ENCODE measurements around the gene MEGF9. TPM values are rescaled to one million over a fixed set of nuclear protein-coding genes. Genes with fewer than 3 reads are reported as not detected.

MEGF9 gene
- total and polyA plus RNA-seq, 2 donors (not counting 3 experiments of a cell fraction or from before 2014, with no cell fraction given): 4.0 to 13.0 TPM

DNA sequence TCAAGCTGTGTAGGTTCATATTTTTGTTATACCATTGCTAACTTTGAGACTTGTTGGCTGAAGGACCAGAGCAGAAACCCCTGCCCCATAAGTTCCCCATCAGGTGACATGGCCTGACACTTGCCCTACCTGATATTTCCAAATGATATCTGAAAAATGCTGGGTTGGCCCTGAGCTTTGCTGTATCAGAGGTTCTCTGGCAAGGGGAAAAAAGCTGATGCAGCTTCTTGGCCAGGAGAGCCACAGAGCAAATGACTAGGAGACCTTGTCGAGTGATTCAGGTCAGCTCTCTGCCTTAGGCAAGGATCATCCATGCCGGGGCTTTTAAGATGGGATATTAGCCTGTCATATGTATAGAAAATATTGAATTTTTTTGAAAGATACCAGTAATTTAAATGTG lies 2.9 kb upstream of the MEGF9 start:
- H3K36me3 ChIP-seq (ENCODE audit: control insufficient read depth in 2 of 2, extremely low read depth in 1 of 2, insufficient read depth in 2 of 2, low read length in 2 of 2): no peaks in the 10 kb centered on the region
- POLR2A ChIA-PET: no interaction called here
- no TSS peak for BruUV-seq (replicated peaks)
- H4K20me1 ChIP-seq (replicated peaks; ENCODE audit: control insufficient read depth, extremely low read depth, insufficient read depth, low read length): no peaks in the 10 kb centered on the region
- FAIRE-seq: no peak
- peaks cover 19% of the 10 kb centered on the region for H3K4me1 ChIP-seq (ENCODE audit: control insufficient read depth, extremely low read depth, insufficient read depth, low read length)
- no peak for TF ChIP-seq POLR2A (IDR thresholded peaks at IDR 0.05; ENCODE audit: low read depth, low read length)
- TF ChIP-seq FOS (IDR thresholded peaks at IDR 0.05; ENCODE audit: borderline replicate concordance, insufficient read depth, low read length): no peak
- no peak for TF ChIP-seq GATA2 (IDR thresholded peaks at IDR 0.05; ENCODE audit: insufficient read depth, insufficient read length, low read depth, low read length)
- TF ChIP-seq EZH2 (IDR thresholded peaks at IDR 0.05; ENCODE audit: borderline replicate concordance, low read depth, low read length, severe bottlenecking): no peak
- TF ChIP-seq MYC (IDR thresholded peaks at IDR 0.05; ENCODE audit: low read depth, low read length): no peak
- TF ChIP-seq, protein P1, sequence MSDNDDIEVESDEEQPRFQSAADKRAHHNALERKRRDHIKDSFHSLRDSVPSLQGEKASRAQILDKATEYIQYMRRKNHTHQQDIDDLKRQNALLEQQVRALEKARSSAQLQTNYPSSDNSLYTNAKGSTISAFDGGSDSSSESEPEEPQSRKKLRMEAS (IDR thresholded peaks at IDR 0.05; ENCODE audit: insufficient read depth, insufficient read length): no peak
- no peak for TF ChIP-seq JUN (IDR thresholded peaks at IDR 0.05; ENCODE audit: borderline replicate concordance, insufficient read depth, insufficient read length, low read depth)
- no peak for TF ChIP-seq POLR2AphosphoS5 (IDR thresholded peaks at IDR 0.05; ENCODE audit: insufficient read depth, low read depth, low read length)
- TF ChIP-seq, protein P2, sequence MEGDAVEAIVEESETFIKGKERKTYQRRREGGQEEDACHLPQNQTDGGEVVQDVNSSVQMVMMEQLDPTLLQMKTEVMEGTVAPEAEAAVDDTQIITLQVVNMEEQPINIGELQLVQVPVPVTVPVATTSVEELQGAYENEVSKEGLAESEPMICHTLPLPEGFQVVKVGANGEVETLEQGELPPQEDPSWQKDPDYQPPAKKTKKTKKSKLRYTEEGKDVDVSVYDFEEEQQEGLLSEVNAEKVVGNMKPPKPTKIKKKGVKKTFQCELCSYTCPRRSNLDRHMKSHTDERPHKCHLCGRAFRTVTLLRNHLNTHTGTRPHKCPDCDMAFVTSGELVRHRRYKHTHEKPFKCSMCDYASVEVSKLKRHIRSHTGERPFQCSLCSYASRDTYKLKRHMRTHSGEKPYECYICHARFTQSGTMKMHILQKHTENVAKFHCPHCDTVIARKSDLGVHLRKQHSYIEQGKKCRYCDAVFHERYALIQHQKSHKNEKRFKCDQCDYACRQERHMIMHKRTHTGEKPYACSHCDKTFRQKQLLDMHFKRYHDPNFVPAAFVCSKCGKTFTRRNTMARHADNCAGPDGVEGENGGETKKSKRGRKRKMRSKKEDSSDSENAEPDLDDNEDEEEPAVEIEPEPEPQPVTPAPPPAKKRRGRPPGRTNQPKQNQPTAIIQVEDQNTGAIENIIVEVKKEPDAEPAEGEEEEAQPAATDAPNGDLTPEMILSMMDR (IDR thresholded peaks at IDR 0.05; ENCODE audit: extremely low read depth in 1 of 2, insufficient read depth in 1 of 2, low read depth in 1 of 2, low read length in 2 of 2): no peak
- dilution Hi-C loops (cut with MboI; ENCODE audit: extremely low pct_ligation_motif_present, low sequenced_read_pairs) (no loop called here), intact Hi-C loops (cut with micrococcal nuclease) (no loop called here)
- H3K9me3 ChIP-seq (replicated peaks; ENCODE audit: control insufficient read depth, insufficient read depth, low read length): no peaks in the 10 kb centered on the region
- H3K27ac ChIP-seq (ENCODE audit: insufficient read depth, low read depth, low read length): no peak overlapping the region
- no peaks in the 10 kb centered on the region for H3K27me3 ChIP-seq (ENCODE audit: control insufficient read depth in 2 of 2, insufficient read depth in 2 of 2, low read length in 2 of 2)
- H3K4me3 ChIP-seq (replicated peaks in 1 of 3; ENCODE audit: insufficient read depth in 1 of 3, low read depth in 1 of 3, low read length in 3 of 3): no peak overlapping the region
- no peak overlapping the region for H3K9ac ChIP-seq (replicated peaks; ENCODE audit: extremely low read depth, insufficient read depth, low read length)
- H3K79me2 ChIP-seq (ENCODE audit: control insufficient read depth, insufficient read depth, low read length): peaks cover 2% of the 10 kb centered on the region
- no peak for DNase-seq (ENCODE audit: low read depth, low spot score)
- H3K9me1 ChIP-seq (replicated peaks; ENCODE audit: control insufficient read depth, extremely low read depth, insufficient read depth, low read length): no peaks in the 10 kb centered on the region
- no peak overlapping the region for H2AFZ ChIP-seq (ENCODE audit: low read depth, low read length)
- no peak overlapping the region for H3K4me2 ChIP-seq (ENCODE audit: insufficient read depth, low read length)
- CTCF ChIA-PET: interaction anchor here (1.0 to 2.5 kb wide), 4 partner anchors 11 to 104 kb away, joined by 3 to 12 read pairs (median 4); no protein-coding TSS in a partner anchor
